ENCODE measurements around the gene TEX11.
"Not testable (repeated sequence)": the region's sequence is repeated elsewhere in the genome, so short reads cannot be mapped to it uniquely, and the experiment has no call there.

Gene TEX11

DNA sequence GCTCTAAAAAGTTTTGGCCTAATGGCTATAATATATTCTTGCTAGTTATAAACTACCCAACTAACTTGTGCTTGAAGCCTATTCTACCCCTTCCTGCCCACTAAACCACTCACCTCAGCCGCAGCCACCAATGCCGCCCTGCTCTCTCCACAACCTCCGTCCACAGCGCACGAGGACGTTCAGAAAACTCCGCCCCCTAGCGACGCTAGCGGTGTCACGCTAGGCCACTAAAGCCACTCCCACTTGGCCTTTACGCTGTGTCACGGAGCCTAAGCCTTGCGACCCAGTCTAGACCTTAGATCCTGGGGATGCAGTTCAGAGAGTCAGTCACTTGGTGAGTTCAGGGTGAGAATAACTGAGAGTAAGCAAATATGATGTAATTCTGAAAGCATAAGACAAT is at the start of gene TEX11:
TSS of gene TEX11 (minus strand) at position 171 of the 400 bp plus-strand sequence. CDS start 922 bp downstream, outside the sequence.
- DNase-seq, result no peak

DNA sequence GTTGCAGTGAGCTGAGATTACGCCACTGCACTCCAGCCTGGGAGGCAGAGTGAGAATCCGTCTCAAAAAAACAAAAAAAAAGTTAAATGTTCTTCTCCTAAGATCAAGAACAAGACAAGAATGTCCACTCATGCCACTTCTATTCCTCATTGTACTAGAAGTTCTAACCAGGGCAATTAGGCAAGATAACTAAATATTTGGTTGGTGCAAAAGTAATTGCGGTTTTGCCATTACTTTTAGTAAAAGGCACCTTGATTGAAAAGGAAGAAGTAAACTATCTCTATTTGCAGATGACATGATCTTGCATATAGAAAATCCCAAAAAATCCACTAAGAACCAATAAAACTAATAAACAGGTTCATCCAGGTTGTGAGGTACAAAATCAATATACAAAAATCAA is 46.4 kb upstream of the TEX11 start:
- DNase-seq, result no peak

DNA sequence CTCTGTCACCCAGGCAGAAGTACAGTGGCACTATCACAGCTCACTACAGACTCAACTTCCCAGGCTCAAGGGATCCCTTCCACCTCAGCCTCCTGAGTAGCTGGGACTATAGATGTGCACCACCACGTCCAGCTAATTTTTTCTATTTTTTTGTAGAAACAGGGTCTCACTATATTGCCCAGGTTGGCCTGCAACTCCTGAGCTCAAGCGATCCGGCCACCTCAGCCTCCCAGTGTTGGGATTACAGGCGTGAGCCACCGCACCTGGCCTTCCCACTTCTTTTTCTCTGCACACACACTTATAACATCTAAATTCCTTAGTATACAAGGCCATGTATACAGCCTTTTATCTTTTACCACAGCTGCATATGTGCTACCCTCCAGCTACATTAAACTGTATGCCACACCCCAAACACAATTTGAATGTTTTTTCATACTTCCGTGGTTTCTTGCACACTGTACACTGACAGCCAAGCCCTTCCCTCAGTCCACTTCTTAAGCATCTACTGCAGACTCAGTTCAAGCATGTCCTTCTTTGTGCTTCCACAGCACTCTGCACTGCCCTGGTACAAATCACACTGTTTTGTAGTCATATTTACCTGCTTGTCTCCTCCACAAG is 15.9 kb upstream of the TEX11 start:
- no peak for DNase-seq

DNA sequence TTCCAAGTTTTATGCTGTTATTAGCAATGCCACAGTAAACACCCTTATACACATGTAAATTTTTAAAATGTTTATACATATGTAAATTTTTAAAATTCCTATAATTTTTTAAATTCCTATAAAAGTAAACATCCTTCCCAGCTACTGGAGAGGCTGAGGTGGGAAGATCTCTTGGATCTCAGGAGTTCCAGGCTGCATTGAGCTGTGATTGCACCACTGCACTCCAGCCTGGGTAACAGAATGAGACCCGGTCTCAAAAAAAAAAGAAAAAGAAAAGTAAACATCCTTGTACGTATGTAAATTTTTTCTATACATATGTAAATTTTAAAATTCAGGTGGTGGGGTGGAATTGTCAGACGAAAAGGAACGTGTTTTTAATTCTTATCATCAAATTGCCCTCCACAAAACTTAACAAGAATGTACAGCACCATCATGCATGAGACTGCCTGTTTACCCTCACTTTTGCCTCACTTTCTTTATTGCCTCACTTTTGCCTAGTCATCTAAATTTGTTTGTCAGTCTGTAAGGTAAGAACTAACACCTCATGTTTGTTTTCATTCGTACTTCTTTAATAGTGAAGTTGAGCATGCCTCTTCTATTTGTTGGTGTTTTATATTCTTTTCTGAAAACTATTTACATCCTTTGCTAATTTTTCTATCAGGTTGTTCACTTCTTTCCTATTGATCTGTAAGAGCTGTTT is 14.4 kb upstream of the TEX11 start:
- DNase-seq, result no peak

DNA sequence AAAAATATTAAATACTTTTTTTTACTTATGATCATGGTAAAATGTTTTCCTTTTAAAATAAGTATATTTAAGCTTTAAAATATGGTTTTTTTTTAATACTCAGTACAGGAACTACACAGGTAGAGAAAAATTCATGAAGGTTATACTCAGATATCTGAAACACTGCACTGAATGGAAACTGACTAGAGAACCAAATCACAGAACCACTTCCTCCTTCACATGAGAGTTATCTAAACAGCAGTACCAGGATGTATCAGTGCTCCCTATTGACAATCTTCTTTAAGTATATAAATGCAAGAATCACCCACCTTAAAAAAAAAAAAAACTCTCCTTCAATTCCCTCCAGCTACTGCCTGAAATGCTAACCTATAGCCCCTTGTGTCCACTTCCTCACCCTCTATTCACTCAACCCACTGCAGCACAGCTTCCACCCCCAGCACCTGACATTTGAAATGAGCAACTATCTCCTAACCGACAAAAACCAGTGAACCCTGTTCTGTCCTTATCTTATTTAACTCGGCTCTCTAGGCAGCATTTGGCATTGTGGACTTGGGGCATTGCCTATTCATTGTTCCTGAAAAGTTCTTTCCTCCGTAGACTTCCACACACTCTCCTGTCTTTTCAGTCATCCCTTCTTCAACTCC is 13.3 kb upstream of the TEX11 start:
- DNase-seq, result no peak

DNA sequence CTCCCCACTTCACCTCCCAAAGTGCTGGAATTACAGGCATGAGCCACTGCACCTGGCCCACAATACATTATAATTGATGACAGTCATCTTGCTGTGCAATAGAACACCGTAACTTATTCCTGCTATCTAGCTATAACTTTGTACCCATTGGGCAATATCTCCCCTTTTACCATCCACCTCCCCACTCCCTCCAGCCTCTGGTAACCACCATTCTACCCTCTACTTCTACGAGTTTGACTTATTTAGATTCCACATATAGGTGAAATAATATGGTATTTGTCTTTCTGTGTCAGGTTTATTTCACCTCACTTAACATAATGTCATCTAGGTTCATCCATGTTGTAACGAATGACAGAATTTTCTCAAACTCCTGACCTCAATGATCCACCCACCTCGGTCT is 8.2 kb upstream of the TEX11 start:
- no peak for DNase-seq

DNA sequence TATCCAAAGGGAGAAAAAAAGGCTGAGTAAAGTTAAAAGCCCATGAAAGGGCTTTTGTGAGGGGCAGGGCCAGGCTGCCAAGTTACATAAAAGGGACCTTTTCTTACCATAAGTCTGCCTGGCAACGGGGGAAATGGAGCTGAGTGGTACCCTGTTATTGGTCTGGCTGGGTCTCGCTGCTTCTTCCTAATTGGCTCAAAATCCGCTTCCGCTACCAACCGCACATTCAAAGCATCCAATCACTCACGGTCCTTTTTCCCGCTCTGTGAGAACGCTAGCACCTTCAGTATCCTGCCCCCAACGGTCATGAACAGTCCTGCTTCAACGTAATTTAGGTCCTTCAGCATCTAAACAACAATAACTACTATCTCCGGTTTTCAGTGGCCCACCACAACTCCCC is 611 bp downstream of the TEX11 start:
- no peak for DNase-seq

DNA sequence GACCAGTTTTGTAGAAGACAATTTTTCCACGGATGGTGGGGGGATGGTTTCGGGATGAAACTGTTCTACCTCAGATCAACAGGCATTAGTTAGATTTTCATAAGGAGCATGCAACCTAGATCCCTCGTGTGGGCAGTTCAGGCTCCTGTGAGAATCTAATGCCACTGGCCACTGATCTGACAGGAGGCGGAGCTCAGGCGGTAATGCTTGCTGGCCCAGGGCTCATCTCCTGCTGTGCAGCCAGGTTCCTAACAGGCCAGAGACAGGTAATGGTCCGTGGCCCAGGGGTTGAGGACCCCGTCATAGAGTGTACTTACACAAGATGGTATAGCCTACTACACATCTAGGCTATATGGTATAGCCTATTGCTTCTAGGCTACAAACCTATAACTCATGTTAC is 7.0 kb downstream of the TEX11 start:
- no peak for DNase-seq

DNA sequence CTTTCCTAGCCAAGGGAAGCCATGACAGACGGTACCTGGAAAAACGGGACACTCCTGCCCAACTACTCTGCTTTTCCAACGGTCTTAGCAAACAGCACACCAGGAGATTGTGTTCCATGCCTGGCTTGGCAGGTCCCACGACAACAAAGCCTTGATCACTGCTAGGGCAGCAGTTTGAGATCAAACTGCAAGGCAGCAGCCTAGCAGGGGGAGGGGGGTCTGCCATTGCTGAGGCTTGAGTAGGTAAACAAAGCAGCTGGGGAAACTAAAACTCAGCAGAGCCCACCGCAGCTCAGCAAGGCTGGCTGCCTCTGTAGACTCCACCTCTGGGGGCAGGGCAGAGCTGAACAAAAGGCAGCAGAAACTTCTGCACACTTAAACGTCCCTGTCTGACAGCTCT is 18.1 kb downstream of the TEX11 start:
- not testable (repeated sequence) for DNase-seq

DNA sequence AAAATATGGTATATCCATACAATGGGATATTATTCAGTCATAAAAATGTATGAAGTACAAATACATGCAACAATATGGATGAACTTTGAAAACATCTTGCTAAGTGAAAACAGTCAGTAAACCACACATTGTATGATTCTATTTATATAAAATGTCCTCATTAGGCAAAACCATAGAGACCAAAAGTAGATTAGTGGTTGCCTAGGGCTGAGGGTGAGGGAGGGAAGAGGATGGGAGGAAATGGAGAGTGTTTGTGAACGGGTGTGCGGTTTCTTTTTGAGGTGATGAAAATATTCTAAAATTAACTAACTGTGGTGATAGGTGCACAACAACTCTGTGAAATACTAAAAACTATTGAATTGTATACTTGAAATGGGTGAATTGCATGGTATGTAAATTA is 29.6 kb downstream of the TEX11 start:
- no peak for DNase-seq

DNA sequence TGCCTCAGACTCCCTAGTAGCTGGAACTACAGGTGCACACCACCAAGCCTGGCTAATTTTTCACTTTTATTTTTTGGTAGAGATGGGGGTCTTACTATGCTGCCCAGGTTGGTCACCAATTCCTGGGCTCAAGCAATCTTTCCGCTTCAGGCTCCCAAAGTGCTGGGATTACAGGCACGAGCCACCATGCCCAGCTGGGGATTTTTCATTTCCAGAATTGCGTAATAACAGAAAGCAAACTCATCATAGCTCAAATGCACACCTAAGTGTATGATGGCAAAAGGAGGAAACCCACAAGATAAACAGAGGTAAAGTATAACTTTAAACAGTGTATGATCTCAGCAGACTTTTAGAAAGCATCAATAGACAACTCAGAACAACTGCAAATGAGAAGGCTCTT is 56.2 kb downstream of the TEX11 start:
- DNase-seq, result no peak

DNA sequence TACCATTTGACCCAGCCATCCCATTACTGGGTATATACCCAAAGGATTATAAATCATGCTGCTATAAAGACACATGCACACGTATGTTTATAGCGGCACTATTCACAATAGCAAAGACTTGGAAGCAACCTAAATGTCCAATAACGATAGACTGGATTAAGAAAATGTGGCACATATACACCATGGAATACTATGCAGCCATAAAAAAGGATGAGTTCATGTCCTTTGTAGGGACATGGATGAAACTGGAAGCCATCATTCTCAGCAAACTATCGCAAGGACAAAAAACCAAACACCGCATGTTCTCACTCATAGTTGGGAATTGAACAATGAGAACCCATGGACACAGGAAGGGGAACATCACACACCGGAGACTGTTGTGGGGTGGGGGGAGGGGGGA is 64.4 kb downstream of the TEX11 start:
- not testable (repeated sequence) for DNase-seq

DNA sequence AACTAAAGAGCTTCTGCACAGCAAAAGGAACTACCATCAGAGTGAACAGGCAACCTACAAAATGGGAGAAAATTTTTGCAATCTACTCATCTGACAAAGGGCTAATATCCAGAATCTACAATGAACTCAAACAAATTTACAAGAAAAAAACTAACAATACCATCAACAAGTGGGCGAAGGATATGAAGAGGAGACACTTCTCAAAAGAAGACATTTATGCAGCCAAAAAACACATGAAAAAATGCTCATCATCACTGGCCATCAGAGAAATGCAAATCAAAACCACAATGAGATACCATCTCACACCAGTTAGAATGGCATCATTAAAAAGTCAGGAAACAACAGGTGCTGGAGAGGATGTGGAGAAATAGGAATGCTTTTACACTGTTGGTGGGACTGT is 64.9 kb downstream of the TEX11 start:
- DNase-seq, result not testable (repeated sequence)

DNA sequence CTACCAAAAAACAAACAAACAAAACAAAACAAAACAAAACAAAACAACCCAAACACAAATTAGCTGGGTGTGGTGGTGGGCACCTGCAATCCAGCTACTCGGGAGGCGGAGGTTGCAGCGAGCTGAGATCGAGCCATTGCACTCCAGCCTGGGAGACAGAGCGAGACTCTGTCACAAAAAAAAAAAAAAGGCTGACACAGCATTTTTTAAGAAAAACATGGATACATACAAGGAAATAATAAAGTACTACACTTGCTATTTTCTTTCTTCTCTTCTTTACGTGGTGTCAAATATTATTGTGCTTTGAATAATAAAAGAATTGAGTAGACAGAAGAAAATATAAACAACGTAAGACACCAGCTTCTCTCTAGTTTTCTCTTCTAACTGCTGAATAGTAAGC is 73.9 kb downstream of the TEX11 start:
- no peak for DNase-seq

DNA sequence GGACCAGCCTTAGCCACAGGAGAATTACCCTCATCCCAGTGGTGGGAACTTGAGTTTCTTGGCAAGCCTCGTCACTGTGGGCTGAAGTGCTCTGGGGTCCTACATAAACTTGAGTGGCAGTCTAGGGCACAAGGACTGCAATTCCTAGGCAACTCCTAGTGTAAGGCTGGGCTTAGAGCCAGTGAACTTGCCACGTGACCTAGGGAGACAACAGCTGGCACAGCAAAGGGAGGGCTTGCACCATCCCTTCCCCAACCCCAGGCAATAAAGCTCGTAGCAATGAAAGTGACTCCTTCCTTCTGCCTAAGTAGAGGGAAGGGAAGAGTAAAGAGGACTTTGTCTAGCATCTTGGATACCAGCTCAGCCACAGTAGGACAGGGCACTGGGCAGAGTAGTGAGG is 81.8 kb downstream of the TEX11 start:
- no peak for DNase-seq

DNA sequence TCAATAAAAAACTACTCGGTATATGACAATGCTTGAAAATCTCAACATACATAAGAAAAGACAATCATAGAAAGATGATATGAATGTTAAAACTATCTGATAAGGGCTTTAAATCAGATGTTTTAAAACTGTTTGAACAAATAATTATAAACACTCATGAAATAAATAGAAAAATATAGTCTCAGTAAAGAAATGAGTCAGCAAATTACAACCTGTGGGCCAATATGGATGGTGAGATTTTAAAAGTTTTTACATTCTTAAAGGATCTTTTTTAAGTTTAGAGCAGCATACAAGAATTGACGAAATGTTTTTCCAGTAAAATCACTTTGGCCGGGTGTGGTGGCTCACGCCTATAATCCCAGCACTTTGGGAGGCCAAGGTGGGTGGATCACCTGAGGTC is 83.1 kb downstream of the TEX11 start:
- no peak for DNase-seq

DNA sequence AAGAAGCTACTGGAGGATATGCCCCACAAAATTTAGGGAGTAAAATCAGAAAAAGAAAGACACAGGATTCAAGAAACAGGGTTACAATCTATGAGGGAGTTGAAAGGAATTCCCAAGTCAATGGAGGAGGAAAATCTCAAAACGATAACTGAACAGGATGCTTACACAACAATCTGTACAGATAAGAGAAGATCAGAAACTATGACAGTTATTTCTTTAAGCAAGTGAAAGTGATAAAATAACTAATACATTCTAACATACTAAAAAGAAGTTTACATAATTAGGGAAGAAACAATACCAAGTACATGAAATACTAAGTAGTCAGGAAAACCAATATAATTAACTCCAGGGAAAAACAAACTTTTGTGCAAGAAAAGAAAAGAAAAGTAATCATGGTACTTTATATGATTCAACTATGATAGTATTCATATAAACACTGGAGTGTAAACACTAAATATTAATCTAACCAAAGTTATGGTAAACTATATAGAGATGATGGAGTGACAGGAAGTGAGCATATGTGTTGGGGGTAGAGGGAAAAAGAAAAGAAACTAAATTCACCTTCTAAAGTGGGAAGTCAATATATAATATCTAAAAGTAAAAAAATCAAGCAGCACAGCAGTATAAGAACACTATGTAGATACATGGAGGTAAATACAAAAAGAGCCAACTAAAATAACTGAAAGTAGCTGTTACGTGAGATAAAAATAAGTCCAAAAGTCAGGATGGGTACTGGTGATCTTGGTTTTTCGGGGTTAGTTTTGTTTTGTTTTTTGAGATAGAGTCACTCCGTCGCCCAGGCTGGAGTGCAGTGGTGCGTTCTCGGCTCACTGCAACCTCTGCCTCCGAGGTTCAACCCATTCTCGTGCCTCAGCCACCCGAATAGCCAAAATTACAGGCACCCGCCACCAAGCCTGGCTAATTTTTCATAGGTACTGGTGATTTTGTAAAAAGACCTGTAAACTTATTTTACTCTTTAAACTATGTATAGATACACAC is 99.3 kb downstream of the TEX11 start:
- no peak for DNase-seq

DNA sequence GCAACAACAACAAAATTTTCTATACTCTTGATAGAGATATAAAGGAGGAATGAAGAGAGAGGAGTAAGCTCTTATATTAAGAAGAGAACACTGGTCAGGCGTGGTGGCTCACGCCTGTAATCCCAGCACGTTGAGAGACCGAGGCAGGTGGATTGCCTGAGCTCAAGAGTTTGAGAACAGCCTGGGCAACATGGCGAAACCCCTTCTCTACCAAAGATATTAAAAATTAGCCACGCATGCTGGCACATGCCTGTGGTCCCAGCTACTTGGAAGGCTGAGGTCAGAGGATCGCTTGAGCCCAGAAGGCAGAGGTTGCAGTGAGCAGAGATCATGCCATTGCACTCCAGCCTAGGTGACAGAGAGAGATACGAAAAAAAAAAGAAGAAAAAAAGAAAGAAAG is 102.4 kb downstream of the TEX11 start:
- no peak for DNase-seq

DNA sequence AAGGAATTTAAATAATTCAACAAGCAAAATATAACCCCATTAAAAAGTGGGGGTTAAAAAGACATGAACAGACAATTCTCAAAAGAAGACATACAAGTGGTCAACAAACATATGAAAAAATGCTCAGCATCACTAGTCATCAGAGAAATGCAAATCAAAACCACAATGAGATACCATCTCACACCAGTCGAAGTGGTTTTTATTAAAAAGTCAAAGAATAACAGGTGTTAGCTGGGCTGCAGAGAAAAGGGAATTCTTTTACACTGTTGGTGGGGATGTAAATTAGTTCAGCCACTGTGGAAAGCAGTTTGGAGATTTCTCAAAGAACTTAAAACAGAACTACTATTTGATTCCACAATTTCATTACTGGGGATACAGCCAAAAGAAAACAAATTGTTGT is 111.8 kb downstream of the TEX11 start:
- not testable (repeated sequence) for DNase-seq

DNA sequence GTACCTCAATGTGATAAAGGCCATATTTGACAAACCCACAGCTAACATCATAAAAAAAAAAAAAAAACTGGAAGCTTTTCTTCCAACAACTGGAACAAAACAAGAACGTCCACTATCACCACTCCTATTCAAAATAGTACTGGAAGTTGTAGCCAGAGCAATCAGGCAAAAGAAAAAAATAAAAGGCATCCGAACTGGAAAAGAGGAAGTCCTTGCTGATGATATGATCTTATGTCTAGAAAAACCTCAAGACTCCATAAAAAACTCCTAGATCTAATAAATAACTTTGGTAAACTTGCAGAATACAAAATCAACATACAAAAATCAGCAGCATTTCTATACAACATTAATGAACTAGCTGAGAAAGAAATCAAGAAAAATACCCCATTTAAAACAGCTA is 134.3 kb downstream of the TEX11 start:
- no peak for DNase-seq

DNA sequence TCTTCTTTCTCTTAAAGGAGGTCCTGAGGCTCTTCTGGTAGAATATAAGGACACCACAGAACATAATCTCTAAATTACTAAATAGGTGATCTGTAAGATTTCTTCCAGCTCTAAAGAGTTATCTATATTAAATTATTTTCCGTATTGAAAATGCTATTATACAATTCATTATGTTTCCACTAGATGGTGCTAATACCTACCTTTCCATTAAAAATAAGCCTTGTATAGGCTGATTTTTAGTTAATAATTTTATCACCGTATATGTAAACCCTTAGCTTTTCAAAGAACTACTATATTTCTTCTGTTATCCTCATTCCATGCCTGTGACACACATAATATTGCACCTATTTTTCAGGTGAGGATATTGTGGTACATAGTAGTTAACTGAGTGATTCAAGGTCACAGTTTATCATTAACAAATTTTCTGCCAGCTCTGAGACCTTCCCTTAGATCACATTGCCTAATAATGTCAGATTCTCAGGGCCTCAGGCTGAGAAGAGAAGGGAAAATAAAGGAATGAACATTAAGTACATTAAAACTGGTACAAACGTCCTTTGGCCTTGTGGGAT is 138.8 kb downstream of the TEX11 start:
- DNase-seq, result no peak

DNA sequence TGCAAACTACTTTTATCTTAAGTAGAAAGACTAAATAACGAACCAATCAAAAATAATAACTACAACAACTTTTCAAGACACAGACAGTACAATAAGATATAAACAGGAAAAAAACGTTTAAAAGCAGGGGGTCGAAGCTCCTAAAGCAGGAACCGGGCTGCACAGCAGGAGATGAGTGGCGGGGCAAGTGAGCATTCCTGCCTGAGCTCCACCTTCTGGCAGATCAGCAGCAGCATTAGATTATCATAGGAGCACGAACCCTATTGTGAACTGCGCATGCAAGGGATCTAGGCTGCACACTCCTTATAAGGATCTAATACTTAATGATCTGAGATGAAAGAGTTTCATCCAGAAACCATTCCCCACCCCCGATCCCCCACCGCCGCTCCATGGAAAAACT is 146.2 kb downstream of the TEX11 start:
- DNase-seq, result no peak

DNA sequence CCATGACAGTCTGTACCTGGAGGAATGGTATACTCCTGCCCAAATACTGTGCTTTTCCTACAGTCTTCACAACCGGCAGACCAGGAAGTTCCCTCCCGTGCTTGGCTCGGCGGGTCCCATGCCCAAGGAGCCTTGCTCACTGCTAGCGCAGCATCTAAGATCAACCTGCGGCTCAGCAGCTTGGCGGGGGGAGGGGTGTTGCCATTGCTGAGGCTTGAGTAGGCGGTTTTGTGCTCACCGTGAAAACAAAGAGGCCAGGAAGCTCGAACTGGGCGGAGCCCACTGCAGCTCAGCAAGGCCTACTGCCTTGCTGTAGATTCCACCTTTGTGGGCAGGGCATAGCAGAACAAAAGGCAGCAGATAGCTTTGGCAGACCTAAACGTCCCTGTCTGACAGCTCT is 152.7 kb downstream of the TEX11 start:
- peak; percentile 69 for DNase-seq
